Large intestine (tissue), 3 donors: Measurements from ENCODE around the gene DCUN1D4. TPM values are rescaled to one million over a fixed set of nuclear protein-coding genes. Genes with fewer than 3 reads are reported as not detected.
"Not testable (repeated sequence)": the region's sequence is repeated elsewhere in the genome, so short reads cannot be mapped to it uniquely, and the experiment has no call there.

Source experiments
- DNase-seq, 2 donors: peaks; one replicate each; pipeline versions ENCODE4 v3.0.0 to v3.0.0-alpha.2; 2013
- H3K27ac ChIP-seq: one replicate; pipeline ENCODE4 v1.5.1; 2013; ENCODE audit warnings: low read length
- H3K27me3 ChIP-seq: 2 replicates; pipeline ENCODE4 v1.6.1; 2013; ENCODE audit warnings: low read length; ENCODE audit not compliant: control insufficient read depth, insufficient read depth
- H3K36me3 ChIP-seq: 2 replicates; pipeline ENCODE4 v1.6.1; 2013; ENCODE audit warnings: low read length; ENCODE audit not compliant: control insufficient read depth, insufficient read depth
- H3K4me1 ChIP-seq: one replicate; pipeline ENCODE4 v1.6.1; 2013; ENCODE audit warnings: low read length; ENCODE audit not compliant: control insufficient read depth, insufficient read depth
- H3K4me3 ChIP-seq: one replicate; pipeline ENCODE4 v1.5.1; 2013; ENCODE audit warnings: low read length
- H3K9me3 ChIP-seq: one replicate; pipeline ENCODE4 v1.6.1; 2013; ENCODE audit warnings: mild to moderate bottlenecking, low read depth, low read length, moderate library complexity; ENCODE audit not compliant: control insufficient read depth
- WGBS: methylation state at CpG from one replicate; pipeline ENCODE4 v1.1.5; 2013; ENCODE audit warnings: low lambda C conversion rate; ENCODE audit not compliant: insufficient coverage; 5-methylcytosine and 5-hydroxymethylcytosine counted together
- polyA plus RNA-seq: library from polyadenylated mRNA; unstranded; fragments of 120-200 nt; gene quantifications from one replicate; pipeline ENCODE4 v1.2.1, GENCODE V29; 2013

Gene DCUN1D4
- polyA plus RNA-seq, 1 donor, result 44.1 TPM

GRCh38 chr4:51925307-51925706 lies 82.4 kb downstream of the DCUN1D4 start:
- Histone ChIP-seq H3K4me3 (no peak overlapping the region), H3K27ac (no peak overlapping the region), H3K9me3 (no peaks in the 10 kb centered on the region), H3K27me3 (no peaks in the 10 kb centered on the region), H3K4me1 (no peaks in the 10 kb centered on the region), H3K36me3 (no peaks in the 10 kb centered on the region)
- DNase-seq, result no peak

GRCh38 chr4:51930557-51930956 lies 87.6 kb downstream of the DCUN1D4 start:
- Histone ChIP-seq H3K9me3 (no peaks in the 10 kb centered on the region), H3K27me3 (no peaks in the 10 kb centered on the region), H3K36me3 (no peaks in the 10 kb centered on the region), H3K4me3 (no peak overlapping the region), H3K4me1 (no peaks in the 10 kb centered on the region), H3K27ac (no peak overlapping the region)
- WGBS, result 100% methylated on average over 1 of the region's 1 CpG
- no peak for DNase-seq

GRCh38 chr4:51931461-51931860 lies 88.5 kb downstream of the DCUN1D4 start:
- Histone ChIP-seq H3K9me3 (no peaks in the 10 kb centered on the region), H3K4me1 (no peaks in the 10 kb centered on the region), H3K27me3 (no peaks in the 10 kb centered on the region), H3K4me3 (no peak overlapping the region), H3K27ac (no peak overlapping the region), H3K36me3 (no peaks in the 10 kb centered on the region)
- no peak for DNase-seq

DNA sequence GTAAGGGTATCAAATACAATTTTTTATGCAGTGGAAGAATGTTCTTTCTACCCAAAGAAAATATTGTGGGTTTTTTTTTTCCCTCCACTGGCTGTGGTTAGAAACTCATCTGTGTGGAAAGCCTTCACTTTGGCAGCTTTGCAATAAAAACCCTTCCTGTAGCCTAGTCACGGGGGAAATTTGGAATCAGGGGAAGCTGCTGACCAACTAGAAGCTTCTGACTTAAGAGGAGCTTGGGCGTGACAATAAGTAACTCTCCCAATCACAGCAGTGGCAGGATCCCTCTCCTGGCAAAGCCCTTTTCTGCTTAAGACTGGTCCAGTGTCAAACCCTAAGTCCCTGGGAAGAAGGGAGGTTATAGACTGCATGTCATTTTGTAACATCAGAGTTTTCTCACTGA lies 89.3 kb downstream of the DCUN1D4 start:
- H3K27me3 ChIP-seq, result no peaks in the 10 kb centered on the region
- H3K27ac ChIP-seq, result no peak overlapping the region
- DNase-seq, result no peak
- H3K36me3 ChIP-seq, result no peaks in the 10 kb centered on the region
- no CpG with 5 or more reads among the region's 2 CpGs for WGBS
- H3K4me3 ChIP-seq, result no peak overlapping the region
- no peaks in the 10 kb centered on the region for H3K9me3 ChIP-seq
- H3K4me1 ChIP-seq, result no peaks in the 10 kb centered on the region

DNA sequence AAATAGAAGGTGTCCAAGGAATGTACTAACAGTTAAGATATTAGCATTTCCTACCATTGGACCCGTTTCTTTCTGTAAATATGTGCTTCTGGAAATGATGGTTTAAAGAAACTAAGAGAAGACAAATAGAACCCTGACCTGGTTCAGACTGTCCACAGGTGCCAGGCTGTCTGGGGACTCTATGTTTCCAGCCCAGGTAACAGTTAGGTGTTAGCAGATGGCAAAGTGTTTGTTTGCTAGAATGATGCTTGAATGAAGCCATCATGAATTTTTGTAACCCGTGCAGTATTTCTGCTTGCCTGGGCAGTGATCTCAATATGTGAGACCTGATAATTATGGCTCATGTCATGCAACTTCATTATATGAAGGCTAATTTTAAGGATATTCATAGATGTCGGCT lies 89.7 kb downstream of the DCUN1D4 start:
- no peak for DNase-seq
- WGBS, result no CpG with 5 or more reads among the region's 3 CpGs
- H3K4me1 ChIP-seq, result no peaks in the 10 kb centered on the region

DNA sequence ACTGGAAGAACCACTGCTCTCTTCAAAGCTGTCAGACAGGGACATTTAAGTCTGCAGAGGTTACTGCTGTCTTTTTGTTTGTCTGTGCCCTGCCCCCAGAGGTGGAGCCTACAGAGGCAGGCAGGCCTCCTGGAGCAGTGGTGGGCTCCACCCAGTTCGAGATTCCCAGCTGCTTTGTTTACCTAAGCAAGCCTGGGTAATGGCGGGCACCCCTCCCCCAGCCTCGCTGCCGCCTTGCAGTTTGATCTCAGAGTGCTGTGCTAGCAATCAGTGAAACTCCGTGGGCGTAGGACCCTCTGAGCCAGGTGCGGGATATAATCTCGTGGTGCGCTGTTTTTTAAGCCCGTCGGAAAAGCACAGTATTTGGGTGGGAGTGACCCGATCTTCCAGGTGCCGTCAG lies 97.5 kb downstream of the DCUN1D4 start:
- not testable (repeated sequence) for DNase-seq, H3K4me1 ChIP-seq, H3K4me3 ChIP-seq, H3K27ac ChIP-seq, H3K9me3 ChIP-seq, H3K36me3 ChIP-seq, H3K27me3 ChIP-seq
- no CpG with 5 or more reads among the region's 13 CpGs for WGBS

More for the DNA sequence above, 89.7 kb downstream of the DCUN1D4 start:
- Histone ChIP-seq H3K4me3 (no peak overlapping the region), H3K27me3 (no peaks in the 10 kb centered on the region), H3K9me3 (no peaks in the 10 kb centered on the region), H3K36me3 (no peaks in the 10 kb centered on the region), H3K27ac (no peak overlapping the region)

DNA sequence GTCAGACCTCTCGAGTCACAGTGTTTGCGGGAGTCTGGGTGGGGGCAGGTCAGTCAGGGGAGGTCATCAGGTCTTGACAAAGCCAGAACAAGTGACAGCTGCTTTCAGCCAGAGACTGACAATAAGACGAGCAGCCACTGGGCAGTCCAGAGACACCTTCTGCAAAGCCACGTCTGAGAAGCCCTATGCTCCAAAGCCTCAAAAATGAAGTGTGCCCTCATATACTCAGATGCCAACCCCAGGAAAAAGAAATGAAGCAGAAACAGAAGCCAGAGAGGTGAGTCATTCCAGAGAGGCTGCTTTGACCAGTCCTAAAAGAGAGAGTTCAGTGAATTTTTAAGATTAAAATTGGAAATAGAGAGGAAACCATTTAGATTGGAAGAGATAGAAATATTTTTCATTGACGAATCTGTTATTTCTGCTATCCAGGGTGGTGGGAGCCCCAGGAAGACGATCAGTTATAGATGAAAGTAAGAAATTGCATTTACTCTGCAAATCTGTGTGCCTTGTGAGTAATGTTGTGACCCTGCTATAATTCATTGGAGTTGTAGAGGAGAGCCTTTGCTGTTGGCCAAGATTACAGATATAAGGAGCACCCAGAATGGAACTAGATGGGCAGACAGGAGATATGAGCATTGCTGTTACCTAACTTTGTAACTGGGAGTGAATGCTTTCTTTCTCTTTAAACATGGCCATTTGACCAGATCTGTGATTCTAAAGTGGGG lies 99.3 kb downstream of the DCUN1D4 start:
- Histone ChIP-seq H3K27me3 (no peaks in the 10 kb centered on the region), H3K36me3 (no peaks in the 10 kb centered on the region), H3K4me3 (no peak overlapping the region), H3K4me1 (peaks cover 11% of the 10 kb centered on the region), H3K9me3 (no peaks in the 10 kb centered on the region), H3K27ac (no peak overlapping the region)
- 67% methylated on average over 1 of the region's 6 CpGs for WGBS
- DNase-seq, result no peak

GRCh38 chr4:51942833-51943215 lies 99.9 kb downstream of the DCUN1D4 start:
- WGBS, result 100% methylated on average over 1 of the region's 2 CpGs
- H3K27me3 ChIP-seq, result no peaks in the 10 kb centered on the region
- H3K36me3 ChIP-seq, result no peaks in the 10 kb centered on the region
- no peak overlapping the region for H3K4me3 ChIP-seq
- H3K9me3 ChIP-seq, result no peaks in the 10 kb centered on the region
- H3K4me1 ChIP-seq, result peaks cover 11% of the 10 kb centered on the region
- no peak overlapping the region for H3K27ac ChIP-seq
- DNase-seq, result no peak

GRCh38 chr4:51943221-51943620 lies 100.3 kb downstream of the DCUN1D4 start:
- no peak overlapping the region for H3K27ac ChIP-seq
- WGBS, result 93% methylated on average over 4 of the region's 6 CpGs
- peaks cover 11% of the 10 kb centered on the region for H3K4me1 ChIP-seq
- no peaks in the 10 kb centered on the region for H3K27me3 ChIP-seq
- no peaks in the 10 kb centered on the region for H3K36me3 ChIP-seq
- H3K9me3 ChIP-seq, result no peaks in the 10 kb centered on the region
- no peak for DNase-seq
- no peak overlapping the region for H3K4me3 ChIP-seq

DNA sequence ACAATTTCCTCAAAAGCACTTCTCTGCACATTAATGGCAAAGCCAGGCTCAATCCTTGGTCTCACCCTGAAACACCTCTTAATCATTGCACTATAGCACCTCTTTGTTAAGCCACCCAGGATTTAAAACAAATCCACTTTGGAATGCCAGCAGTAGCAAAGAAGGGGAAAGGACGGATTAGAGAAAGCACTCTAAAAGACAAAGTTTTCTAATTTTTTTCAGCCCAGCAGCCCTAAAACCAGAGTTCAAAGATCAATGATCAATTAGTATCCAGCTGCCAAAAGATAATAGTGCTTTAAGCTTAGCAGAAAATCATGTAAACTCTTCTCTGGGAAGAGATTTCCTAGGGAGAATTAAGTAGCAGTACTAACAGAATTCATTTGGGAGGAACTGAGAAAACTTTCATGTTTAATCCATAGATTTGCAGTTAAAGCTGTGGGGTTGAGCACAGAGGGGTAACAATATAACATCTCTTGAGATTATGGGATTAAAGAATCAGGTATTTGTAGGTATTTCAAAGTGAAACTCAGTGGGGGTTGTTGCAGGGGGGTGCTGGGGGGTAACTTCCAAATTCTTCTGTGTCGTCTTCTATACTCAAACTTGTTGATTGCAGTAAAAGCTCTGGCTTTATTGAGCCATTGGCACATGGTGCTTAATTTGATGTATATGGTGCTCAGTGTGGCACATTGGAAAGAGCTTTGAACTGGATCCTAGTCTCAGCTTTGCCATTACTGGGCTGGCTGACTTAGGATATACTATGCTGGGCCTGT lies 115.4 kb downstream of the DCUN1D4 start:
- no CpG with 5 or more reads among the region's 2 CpGs for WGBS

GRCh38 chr4:51960486-51960885 lies 117.5 kb downstream of the DCUN1D4 start:
- no peaks in the 10 kb centered on the region for H3K36me3 ChIP-seq
- H3K4me1 ChIP-seq, result no peaks in the 10 kb centered on the region
- WGBS, result no CpG with 5 or more reads among the region's 4 CpGs
- no peak overlapping the region for H3K27ac ChIP-seq
- DNase-seq, result no peak
- H3K4me3 ChIP-seq, result no peak overlapping the region
- H3K9me3 ChIP-seq, result no peaks in the 10 kb centered on the region
- H3K27me3 ChIP-seq, result no peaks in the 10 kb centered on the region

More for the DNA sequence above, 115.4 kb downstream of the DCUN1D4 start:
- Histone ChIP-seq H3K27me3 (no peaks in the 10 kb centered on the region), H3K9me3 (no peaks in the 10 kb centered on the region), H3K4me1 (no peaks in the 10 kb centered on the region), H3K4me3 (no peak overlapping the region), H3K27ac (no peak overlapping the region), H3K36me3 (no peaks in the 10 kb centered on the region)
- DNase-seq, result no peak
